Activated CD8-positive, alpha-beta T cell treated with anti-CD3 and anti-CD28 coated beads, Interleukin-2, amount 10 ng/mL, durations not matched to agents 7 days and 5 days (primary cell): ENCODE data around the gene GRIN2A. TPM values are rescaled to one million over a fixed set of nuclear protein-coding genes. Genes with fewer than 3 reads are reported as not detected.

Experiments used
- ATAC-seq: fragments of 150-1000 bp; cut with Tn5 transposase; one replicate; pipeline ENCODE4 v1.10.0; 2021; ENCODE audit warnings: moderate library complexity
- CTCF ChIA-PET: fragments of 350-600 bp; sonication (Branson Sonifier 250); formaldehyde crosslinking; loops from one replicate; lab custom pipeline; 2021; ENCODE audit warnings: antibody characterized with exemption; lab: Charles Lee
- POLR2A ChIA-PET: fragments of 350-600 bp; sonication (Branson Sonifier 250); formaldehyde crosslinking; loops from one replicate; lab custom pipeline; 2021; ENCODE audit warnings: antibody characterized with exemption; lab: Charles Lee
- DNase-seq: peaks from one replicate; pipeline ENCODE4 v3.0.0-alpha.2; 2020
- H3K27ac Mint-ChIP-seq: one replicate; pipeline ENCODE4 v1.8.0; 2021; ENCODE audit warnings: mild to moderate bottlenecking, mixed read lengths
- H3K27me3 Mint-ChIP-seq: one replicate; pipeline ENCODE4 v1.8.0; 2021; ENCODE audit warnings: low read depth, mixed read lengths
- H3K36me3 Mint-ChIP-seq: one replicate; pipeline ENCODE4 v1.8.0; 2021; ENCODE audit warnings: low read depth, mixed read lengths
- H3K4me1 Mint-ChIP-seq: one replicate; pipeline ENCODE4 v1.8.0; 2021; ENCODE audit warnings: low read depth, mixed read lengths
- H3K4me3 Mint-ChIP-seq: one replicate; pipeline ENCODE4 v1.8.0; 2021; ENCODE audit warnings: mild to moderate bottlenecking, mixed read lengths
- H3K9me3 Mint-ChIP-seq: one replicate; pipeline ENCODE4 v1.8.0; 2022; ENCODE audit warnings: mixed read lengths; ENCODE audit not compliant: insufficient read depth
- total RNA-seq, 2 experiments: library from RNA; stranded (reverse); gene quantifications; one replicate each; pipeline ENCODE4 v1.2.3, GENCODE V29; 2021

The GRIN2A gene
- total RNA-seq, 2 experiments from 2014 or later: not detected

GRCh38 chr16:10077861-10078260 is 104.4 kb downstream of the GRIN2A start:
- Mint-ChIP-seq H3K9me3 (no peaks in the 10 kb centered on the region), H3K36me3 (no peaks in the 10 kb centered on the region), H3K27me3 (no peaks in the 10 kb centered on the region), H3K4me1 (no peaks in the 10 kb centered on the region), H3K4me3 (no peak overlapping the region), H3K27ac (no peak overlapping the region)
- ChIA-PET CTCF (no interaction called here), POLR2A (no interaction called here)
- no peak for ATAC-seq
- DNase-seq: no peak

GRCh38 chr16:10076037-10076436 is 106.2 kb downstream of the GRIN2A start:
- ChIA-PET CTCF (no interaction called here), POLR2A (no interaction called here)
- Mint-ChIP-seq H3K9me3 (no peaks in the 10 kb centered on the region), H3K36me3 (no peaks in the 10 kb centered on the region), H3K4me3 (no peak overlapping the region), H3K4me1 (no peaks in the 10 kb centered on the region), H3K27me3 (no peaks in the 10 kb centered on the region), H3K27ac (no peak overlapping the region)
- no peak for DNase-seq
- ATAC-seq: no peak

DNA sequence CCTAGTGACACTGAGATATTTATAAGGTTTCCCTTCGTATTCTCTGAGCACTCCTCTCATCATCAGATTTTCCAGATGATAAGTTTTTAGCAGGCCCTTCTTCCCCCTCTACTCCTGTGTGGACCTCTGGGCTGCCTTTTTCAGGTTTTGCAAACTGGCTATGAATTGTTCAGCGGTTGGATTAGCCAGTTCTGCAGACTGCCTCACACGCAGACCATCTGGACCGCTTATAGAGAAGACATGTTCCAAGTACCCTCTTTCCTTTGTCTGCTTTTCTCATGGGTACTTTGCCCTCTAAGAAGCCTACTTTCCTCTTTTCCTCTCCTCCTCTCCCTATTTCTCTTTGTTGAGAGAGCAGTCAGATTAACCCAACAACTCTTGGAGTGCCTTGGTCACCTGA is 111.6 kb downstream of the GRIN2A start:
- DNase-seq (no peak), ATAC-seq (no peak)
- Mint-ChIP-seq H3K9me3 (no peaks in the 10 kb centered on the region), H3K27me3 (no peaks in the 10 kb centered on the region), H3K27ac (no peak overlapping the region), H3K4me1 (no peaks in the 10 kb centered on the region), H3K36me3 (no peaks in the 10 kb centered on the region), H3K4me3 (no peak overlapping the region)
- ChIA-PET POLR2A (no interaction called here), CTCF (no interaction called here)

DNA sequence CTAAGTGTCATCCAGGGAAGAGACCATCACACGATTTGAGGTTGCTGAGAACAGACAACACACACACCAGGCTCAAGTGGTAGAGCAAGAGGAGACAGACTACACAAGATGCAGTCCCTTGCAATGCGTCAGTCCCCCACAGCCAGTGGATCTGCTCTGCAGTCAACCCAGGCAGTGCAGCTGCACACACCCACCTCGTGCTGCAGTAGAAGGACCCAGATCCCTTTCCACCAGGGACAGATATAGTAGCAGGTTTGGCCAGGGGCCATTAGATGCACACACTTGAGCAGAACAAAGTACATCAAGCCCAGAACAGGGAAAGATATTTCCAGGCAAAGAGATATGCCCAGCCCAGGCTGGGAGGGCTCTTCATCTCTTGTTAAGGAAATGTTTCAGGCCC is 112.9 kb downstream of the GRIN2A start:
- CTCF ChIA-PET: no interaction called here

DNA sequence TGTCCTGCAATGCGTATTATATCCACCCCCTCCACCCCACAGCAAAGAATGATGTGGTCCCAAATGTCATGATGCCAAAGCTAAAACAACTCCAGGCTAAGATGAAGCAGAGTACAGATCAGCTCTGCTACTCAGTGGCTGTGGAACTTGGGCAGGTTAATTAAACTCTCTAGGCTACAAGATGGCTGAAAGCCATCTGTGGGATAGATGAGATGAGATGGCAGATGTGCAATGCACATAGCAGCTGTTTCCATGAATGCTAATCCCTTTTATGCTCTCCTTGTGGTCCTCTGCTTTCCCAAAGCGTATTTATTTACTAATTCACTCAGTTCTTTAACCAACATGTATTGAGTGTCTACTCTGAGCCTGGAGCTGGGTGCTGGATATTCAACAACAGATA is 114.4 kb downstream of the GRIN2A start:
- Mint-ChIP-seq H3K27ac (no peak overlapping the region), H3K36me3 (no peaks in the 10 kb centered on the region), H3K4me1 (no peaks in the 10 kb centered on the region), H3K4me3 (no peak overlapping the region), H3K9me3 (no peaks in the 10 kb centered on the region), H3K27me3 (no peaks in the 10 kb centered on the region)
- DNase-seq (no peak), ATAC-seq (no peak)
- ChIA-PET CTCF (no interaction called here), POLR2A (no interaction called here)

More for the DNA sequence above, 112.9 kb downstream of the GRIN2A start:
- DNase-seq (no peak), ATAC-seq (no peak)
- H3K27ac Mint-ChIP-seq: no peak overlapping the region
- no peaks in the 10 kb centered on the region for H3K9me3 Mint-ChIP-seq
- H3K4me3 Mint-ChIP-seq: no peak overlapping the region
- H3K27me3 Mint-ChIP-seq: no peaks in the 10 kb centered on the region
- H3K4me1 Mint-ChIP-seq: no peaks in the 10 kb centered on the region
- no peaks in the 10 kb centered on the region for H3K36me3 Mint-ChIP-seq
- POLR2A ChIA-PET: no interaction called here

DNA sequence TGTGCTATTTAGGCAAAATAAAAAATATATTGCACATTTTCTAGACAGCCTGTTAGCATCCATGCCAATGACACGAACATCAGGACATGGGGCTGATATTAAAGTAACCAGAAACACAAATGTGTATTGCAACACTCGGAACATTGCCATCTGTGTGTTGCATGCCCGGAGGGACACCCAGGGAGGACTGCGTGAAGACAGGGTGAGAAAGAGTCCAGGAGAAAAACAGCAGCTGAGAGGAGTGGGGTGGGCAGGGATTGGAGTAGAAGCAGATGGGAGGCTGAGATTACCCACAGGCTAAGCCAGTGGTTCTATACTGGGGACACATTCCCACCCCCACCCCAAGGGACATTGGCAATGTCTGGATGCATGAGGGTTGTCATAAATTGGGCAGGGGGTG is 114.8 kb downstream of the GRIN2A start:
- no peaks in the 10 kb centered on the region for H3K4me1 Mint-ChIP-seq
- no peaks in the 10 kb centered on the region for H3K27me3 Mint-ChIP-seq
- H3K36me3 Mint-ChIP-seq: no peaks in the 10 kb centered on the region
- POLR2A ChIA-PET: no interaction called here
- CTCF ChIA-PET: no interaction called here
- ATAC-seq: no peak
- no peak overlapping the region for H3K27ac Mint-ChIP-seq
- DNase-seq: no peak
- no peaks in the 10 kb centered on the region for H3K9me3 Mint-ChIP-seq
- H3K4me3 Mint-ChIP-seq: no peak overlapping the region

DNA sequence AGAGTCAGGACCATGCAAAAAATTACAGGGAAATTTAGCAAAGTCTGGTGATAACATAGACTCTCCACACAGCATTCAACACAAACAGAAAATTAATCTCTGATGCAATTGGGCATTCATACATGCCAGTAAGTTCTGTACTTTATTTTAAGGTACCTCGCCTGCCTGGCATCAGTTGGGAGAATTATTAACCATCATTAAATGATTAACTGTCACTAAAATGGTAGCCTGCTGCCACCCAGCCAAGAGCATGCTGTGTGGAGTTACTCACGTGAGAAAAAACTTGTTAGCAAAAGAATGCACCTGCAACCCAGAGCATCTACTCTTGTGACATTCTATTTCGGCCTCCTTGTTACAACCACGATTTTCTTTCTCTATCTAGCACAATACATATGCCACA is 117.2 kb downstream of the GRIN2A start:
- CTCF ChIA-PET: no interaction called here
- no peaks in the 10 kb centered on the region for H3K9me3 Mint-ChIP-seq
- ATAC-seq (no peak), DNase-seq (no peak)
- POLR2A ChIA-PET: no interaction called here
- no peak overlapping the region for H3K27ac Mint-ChIP-seq
- no peaks in the 10 kb centered on the region for H3K27me3 Mint-ChIP-seq
- no peak overlapping the region for H3K4me3 Mint-ChIP-seq
- no peaks in the 10 kb centered on the region for H3K4me1 Mint-ChIP-seq
- H3K36me3 Mint-ChIP-seq: no peaks in the 10 kb centered on the region

- Mint-ChIP-seq H3K9me3 (no peaks in the 10 kb centered on the region), H3K4me1 (no peaks in the 10 kb centered on the region), H3K27me3 (no peaks in the 10 kb centered on the region), H3K36me3 (no peaks in the 10 kb centered on the region), H3K4me3 (no peak overlapping the region), H3K27ac (no peak overlapping the region)
- ChIA-PET POLR2A (no interaction called here), CTCF (no interaction called here)
- no peak for DNase-seq
- ATAC-seq: no peak
Observed at GRCh38 chr16:10048850-10049249, 133.4 kb downstream of the GRIN2A start.

DNA sequence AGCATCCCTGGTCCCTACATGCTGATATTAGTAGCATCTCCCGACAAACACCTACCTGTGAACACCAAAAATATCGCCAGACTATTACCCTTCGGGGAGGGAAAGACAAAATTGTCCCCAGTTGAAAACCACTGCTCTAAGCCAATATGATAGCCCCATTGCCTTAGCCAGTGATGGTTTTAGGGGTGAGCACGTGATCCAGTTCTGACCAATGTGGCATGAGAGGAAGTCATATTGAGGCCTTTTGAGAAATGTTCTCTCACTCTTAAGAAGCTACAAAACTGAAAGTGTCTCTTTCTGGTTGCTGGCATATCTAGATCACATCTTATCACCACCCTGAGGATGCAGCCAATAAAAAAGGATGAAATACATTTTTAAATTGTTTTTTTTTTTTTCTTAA is 136.3 kb downstream of the GRIN2A start:
- Mint-ChIP-seq H3K4me1 (no peaks in the 10 kb centered on the region), H3K27me3 (no peaks in the 10 kb centered on the region), H3K4me3 (no peak overlapping the region), H3K9me3 (no peaks in the 10 kb centered on the region), H3K27ac (no peak overlapping the region), H3K36me3 (no peaks in the 10 kb centered on the region)
- POLR2A ChIA-PET: interaction anchor here (0.6 kb wide), 1 partner anchor 12 kb away, joined by 4 read pairs; no protein-coding TSS in a partner anchor
- CTCF ChIA-PET: no interaction called here
- ATAC-seq (no peak), DNase-seq (no peak)

DNA sequence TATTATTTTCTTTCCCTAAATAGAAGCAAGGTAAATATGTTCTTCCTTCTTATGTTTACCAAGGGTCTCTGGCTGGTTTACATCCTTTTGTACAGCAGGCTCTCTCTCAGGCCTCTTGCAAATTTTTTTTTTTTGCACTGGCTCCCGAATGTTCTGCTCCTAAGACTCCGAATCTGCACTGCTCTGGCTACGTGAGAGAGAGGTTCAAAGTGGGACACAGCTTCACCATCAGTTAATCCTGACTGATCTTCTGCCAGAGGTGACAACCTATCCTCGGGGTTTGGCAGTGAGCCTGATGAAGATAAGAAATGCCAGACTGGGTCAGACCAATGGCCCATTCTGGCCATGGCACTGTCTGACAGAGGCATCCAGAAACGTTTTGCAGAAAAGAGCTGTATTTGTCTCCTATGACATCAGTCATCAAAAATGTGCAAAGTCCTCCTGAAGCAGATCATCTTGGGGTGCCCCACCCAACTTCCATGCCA is 136.9 kb downstream of the GRIN2A start:
- Mint-ChIP-seq H3K4me3 (no peak overlapping the region), H3K4me1 (no peaks in the 10 kb centered on the region), H3K9me3 (no peaks in the 10 kb centered on the region), H3K27ac (no peak overlapping the region), H3K27me3 (no peaks in the 10 kb centered on the region), H3K36me3 (no peaks in the 10 kb centered on the region)
- POLR2A ChIA-PET: interaction anchor here (0.6 kb wide), 1 partner anchor 13 kb away, joined by 4 read pairs; no protein-coding TSS in a partner anchor
- CTCF ChIA-PET: no interaction called here
- ATAC-seq (no peak), DNase-seq (no peak)

DNA sequence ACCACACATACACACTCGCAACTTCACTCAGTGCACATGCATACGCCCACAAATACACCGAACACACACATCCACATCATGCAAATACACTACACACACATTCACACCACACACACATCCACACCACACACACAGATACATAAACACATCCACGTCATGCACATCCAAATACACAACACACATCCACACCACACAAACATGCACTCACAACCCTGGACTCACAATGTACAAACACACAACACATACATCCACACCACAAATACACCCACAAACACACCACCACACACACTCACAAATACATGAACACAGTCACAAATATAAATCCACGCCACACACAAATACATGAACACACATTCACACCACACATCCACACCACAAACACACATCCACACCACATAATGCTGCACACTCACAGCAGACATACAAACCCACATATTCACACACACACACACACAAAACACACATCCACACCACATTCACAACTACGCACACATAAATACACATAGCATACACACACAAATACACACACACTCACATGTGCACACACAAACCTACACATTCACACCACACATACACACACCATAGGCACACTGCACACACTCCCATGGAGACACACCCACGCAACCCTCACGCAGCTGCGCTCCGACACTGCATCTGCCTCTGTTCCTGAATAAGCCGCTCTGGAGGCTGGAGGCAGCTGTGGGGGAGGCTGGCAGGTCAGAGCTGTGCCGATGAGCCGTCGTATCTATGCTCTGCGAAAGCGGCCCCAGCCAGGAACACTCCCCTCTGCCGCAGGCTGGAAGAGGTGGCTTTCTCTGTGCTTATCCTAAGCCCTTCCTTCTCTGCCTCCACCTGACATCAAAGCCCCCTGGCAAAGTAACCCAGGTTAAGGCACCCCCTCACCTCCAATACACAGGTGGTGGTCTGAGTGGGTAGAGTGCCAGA is 141.8 kb downstream of the GRIN2A start:
- DNase-seq: no peak
- ChIA-PET CTCF (no interaction called here), POLR2A (no interaction called here)
- Mint-ChIP-seq H3K4me3 (no peak overlapping the region), H3K27ac (no peak overlapping the region), H3K9me3 (no peaks in the 10 kb centered on the region), H3K27me3 (peaks cover 3% of the 10 kb centered on the region), H3K36me3 (no peaks in the 10 kb centered on the region), H3K4me1 (peaks cover 3% of the 10 kb centered on the region)
- ATAC-seq: no peak

DNA sequence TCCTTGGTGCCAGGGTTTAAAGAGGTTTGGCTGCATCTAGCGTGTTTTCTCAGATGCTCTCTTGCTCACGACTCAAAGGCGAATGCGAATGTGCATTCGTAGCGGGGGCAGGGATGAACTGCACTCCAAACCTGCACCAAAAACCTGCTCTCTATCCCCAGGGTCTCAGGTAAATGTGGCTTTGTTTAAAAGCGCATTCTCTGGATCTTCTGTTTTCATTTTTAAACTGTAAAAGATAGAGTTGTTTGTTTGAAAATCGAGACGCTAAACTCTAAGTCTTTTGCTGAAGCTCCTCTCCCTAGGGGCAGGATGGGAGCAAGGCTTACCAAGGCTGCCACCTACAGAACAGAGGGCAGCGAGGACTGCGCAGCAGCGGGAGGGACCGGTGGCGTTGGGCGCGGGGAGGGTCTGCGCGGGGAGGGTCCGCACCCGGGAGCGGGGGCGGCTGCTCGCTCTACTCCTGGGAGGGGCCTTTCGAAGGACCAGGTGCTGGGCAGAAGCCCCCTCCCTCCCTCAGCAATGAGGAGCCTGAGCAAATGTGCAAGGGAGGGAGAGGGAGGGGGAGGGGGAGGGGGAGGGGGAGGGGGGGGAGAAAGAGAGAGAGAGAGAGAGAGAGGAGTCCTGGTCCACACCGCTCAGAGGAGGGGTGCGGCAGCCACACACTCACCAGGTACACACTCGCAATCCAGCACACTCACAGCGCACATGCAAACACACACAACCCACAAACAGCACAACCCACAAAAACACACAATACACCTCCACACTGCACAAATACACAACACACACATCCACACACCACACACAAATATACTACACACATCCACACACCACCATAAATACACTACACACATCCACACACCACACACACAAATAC is 142.8 kb downstream of the GRIN2A start:
- Mint-ChIP-seq H3K4me1 (peaks cover 3% of the 10 kb centered on the region), H3K27me3 (peaks cover 3% of the 10 kb centered on the region), H3K9me3 (no peaks in the 10 kb centered on the region), H3K4me3 (no peak overlapping the region), H3K27ac (no peak overlapping the region), H3K36me3 (no peaks in the 10 kb centered on the region)
- ATAC-seq (peak; percentile 36), DNase-seq (no peak)
- POLR2A ChIA-PET: no interaction called here
- CTCF ChIA-PET: no interaction called here
